ENCODE results near the gene POC1A. TPM values are rescaled to one million over a fixed set of nuclear protein-coding genes. Genes with fewer than 3 reads are reported as not detected.
A peak's percentile ranks its signal among the peaks of the same experiment; 100 is the strongest.

POC1A gene
- total and polyA plus RNA-seq, 9 of the 15 experiments (the other 6 are each of a cell fraction or from before 2014, with no cell fraction given): 7.2 to 17.5 (median 12.1) TPM

DNA sequence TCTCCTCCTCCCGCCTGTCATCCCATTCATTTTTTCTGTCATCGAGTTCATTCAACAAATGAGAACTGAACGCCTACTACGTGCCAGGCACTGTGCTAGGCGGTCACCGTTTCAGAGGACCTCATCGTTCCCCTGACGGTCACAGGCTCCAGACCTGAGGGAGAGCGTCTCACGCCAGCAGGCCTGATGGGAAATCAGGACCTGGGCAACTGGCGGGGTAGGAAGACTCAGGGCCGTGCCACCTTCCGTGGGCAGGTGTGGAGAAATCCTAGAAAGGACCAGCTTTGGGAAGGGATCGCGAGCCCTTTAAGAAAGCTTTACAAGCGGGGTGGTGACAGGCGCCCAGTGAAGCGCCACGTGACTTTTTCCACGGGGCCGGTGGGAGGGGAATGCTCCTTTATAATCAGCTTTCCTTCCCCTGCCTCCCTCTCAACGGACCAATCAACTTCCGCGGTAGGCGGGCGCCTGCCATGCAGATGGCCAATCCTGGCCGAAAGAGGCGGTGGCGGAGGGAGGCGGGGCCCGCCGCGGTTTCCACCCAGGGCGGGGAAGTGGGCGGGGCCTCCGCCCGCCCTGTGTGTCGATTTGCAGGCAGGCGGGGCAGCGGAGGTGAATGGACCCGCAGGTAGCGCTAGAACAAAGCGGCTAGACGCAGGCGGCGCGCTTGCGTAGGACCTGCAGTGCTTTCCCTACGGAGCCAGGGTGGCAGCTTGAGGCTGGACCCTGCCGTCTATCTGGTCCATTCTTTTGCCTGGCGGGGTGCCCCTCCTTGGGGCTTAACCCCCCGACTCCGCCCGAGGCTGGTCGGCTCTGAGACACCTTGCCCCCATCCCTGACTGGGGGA is 97.0 kb downstream of the POC1A start (continued):
- TF ChIP-seq CHD7 (IDR thresholded peaks at IDR 0.05; ENCODE audit: low read depth, low read length): no peak
- no peak for TF ChIP-seq RBM22 (IDR thresholded peaks at IDR 0.05; ENCODE audit: low read depth, low read length, poor library complexity, severe bottlenecking)
- TF ChIP-seq, protein P1, sequence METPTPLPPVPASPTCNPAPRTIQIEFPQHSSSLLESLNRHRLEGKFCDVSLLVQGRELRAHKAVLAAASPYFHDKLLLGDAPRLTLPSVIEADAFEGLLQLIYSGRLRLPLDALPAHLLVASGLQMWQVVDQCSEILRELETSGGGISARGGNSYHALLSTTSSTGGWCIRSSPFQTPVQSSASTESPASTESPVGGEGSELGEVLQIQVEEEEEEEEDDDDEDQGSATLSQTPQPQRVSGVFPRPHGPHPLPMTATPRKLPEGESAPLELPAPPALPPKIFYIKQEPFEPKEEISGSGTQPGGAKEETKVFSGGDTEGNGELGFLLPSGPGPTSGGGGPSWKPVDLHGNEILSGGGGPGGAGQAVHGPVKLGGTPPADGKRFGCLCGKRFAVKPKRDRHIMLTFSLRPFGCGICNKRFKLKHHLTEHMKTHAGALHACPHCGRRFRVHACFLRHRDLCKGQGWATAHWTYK (CRISPR knock-in tag; IDR thresholded peaks at IDR 0.05): no peak
- no peak for TF ChIP-seq MLX (CRISPR knock-in tag; conservative IDR thresholded peaks at IDR 0.05)
- TF ChIP-seq CBFA2T2 (conservative IDR thresholded peaks at IDR 0.05): peak; percentile 62
- no peak for TF ChIP-seq SOX6 (IDR thresholded peaks at IDR 0.05)
- no peak for TF ChIP-seq ZNF551 (CRISPR knock-in tag; IDR thresholded peaks at IDR 0.05)
- no peak for TF ChIP-seq STAT5B (CRISPR knock-in tag; IDR thresholded peaks at IDR 0.05)
- no peak for TF ChIP-seq ZNF224 (CRISPR knock-in tag; IDR thresholded peaks at IDR 0.05)
- TF ChIP-seq MCM7 (IDR thresholded peaks at IDR 0.05): no peak
- TF ChIP-seq BACH1 (tag; IDR thresholded peaks at IDR 0.05): no peak
- no peak for TF ChIP-seq NUFIP1 (IDR thresholded peaks at IDR 0.05; ENCODE audit: partially characterized antibody)
- peak; percentile 59 for TF ChIP-seq ASH1L (IDR thresholded peaks at IDR 0.05; ENCODE audit: borderline replicate concordance, low read depth, partially characterized antibody)
- peak; percentile 86 for TF ChIP-seq SP1 (CRISPR knock-in tag; IDR thresholded peaks at IDR 0.05)
- TF ChIP-seq ZNF12 (CRISPR knock-in tag; IDR thresholded peaks at IDR 0.05): no peak

Measured in K562 (cell line).